Vagina (tissue), 2 donors: ENCODE results near the gene CCDC83. TPM values are rescaled to one million over a fixed set of nuclear protein-coding genes. Genes with fewer than 3 reads are reported as not detected.
"Not testable (repeated sequence)": the region's sequence is repeated elsewhere in the genome, so short reads cannot be mapped to it uniquely, and the experiment has no call there.

Experiments used
- DNase-seq, 2 donors: peaks; one replicate each; pipeline ENCODE4 v3.0.0-alpha.2; 2017; ENCODE audit errors: extremely low spot score in 2 of 2
- H3K27ac ChIP-seq: fragments of 200-600 bp; sonication (generic); one replicate; pipeline ENCODE4 v1.5.1; 2019
- H3K27me3 ChIP-seq: fragments of 200-600 bp; sonication (generic); one replicate; pipeline ENCODE4 v1.5.1; 2019
- H3K36me3 ChIP-seq, 2 donors: fragments of 200-600 bp; sonication (generic); one replicate each; pipeline ENCODE4 v1.5.1; 2017 to 2019
- H3K4me1 ChIP-seq: fragments of 200-600 bp; sonication (generic); one replicate; pipeline ENCODE4 v1.5.1; 2019
- H3K4me3 ChIP-seq, 2 donors: fragments of 200-600 bp; sonication (generic); 1 replicate in 1 of 2; 2 replicates in 1 of 2; pipeline ENCODE4 v1.5.1; 2016 to 2019
- H3K9me3 ChIP-seq: fragments of 200-600 bp; sonication (generic); one replicate; pipeline ENCODE4 v1.5.1; 2019
- POLR2A ChIP-seq, 2 donors: fragments of 450-650 bp; IDR thresholded peaks; one replicate each; pipeline ENCODE4 v1.6.1; 2017; ENCODE audit warnings: antibody characterized with exemption in 2 of 2, mild to moderate bottlenecking in 2 of 2, moderate library complexity in 2 of 2
- POLR2AphosphoS5 ChIP-seq, 2 donors: sonication (generic); formaldehyde crosslinking; IDR thresholded peaks; one replicate each; pipeline ENCODE4 v1.9.0; 2017; ENCODE audit warnings: antibody characterized with exemption in 2 of 2, mild to moderate bottlenecking in 2 of 2, low read depth in 1 of 2; ENCODE audit not compliant: insufficient read depth in 1 of 2
- intact Hi-C: fragments of 100-400 bp; cut with DNase I; formaldehyde crosslinking; loops from one replicate; pipeline ENCODE4 v1.15.1; 2023
- total RNA-seq: library from RNA; depleted of rRNA; stranded (reverse); fragments of >200 nt; gene quantifications from one replicate; pipeline ENCODE4 v1.2.3, GENCODE V29; 2016
- TF ChIP-seq, protein P1 (sequence below), 3 experiments: fragments of 450-650 bp in 2 of 3; fragments of 200-600 bp in 1 of 3; sonication (generic) in 1 of 3; IDR thresholded peaks; one replicate each; pipeline ENCODE4 v1.5.1; 2017 to 2019; ENCODE audit warnings: antibody characterized with exemption in 3 of 3, mild to moderate bottlenecking in 2 of 3, moderate library complexity in 2 of 3

Gene CCDC83
- total RNA-seq, 1 donor from 2014 or later: not detected

DNA sequence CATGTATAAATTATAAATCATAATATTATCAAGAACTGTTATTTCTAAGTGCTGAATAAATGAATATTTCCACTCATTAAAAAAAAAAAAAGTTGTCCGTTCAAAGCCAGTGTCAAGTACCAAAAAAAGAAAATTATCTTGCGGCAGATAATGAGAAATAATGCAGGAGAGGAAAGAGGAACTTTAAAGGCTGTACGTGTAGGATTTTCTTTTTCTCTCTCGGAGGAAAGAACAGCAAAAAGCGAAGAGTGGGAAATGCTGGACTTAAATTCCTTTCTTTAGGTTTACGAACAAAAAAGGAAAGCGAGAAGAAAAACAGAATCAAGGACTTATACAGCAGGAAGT is 999 bp upstream of the CCDC83 start:
- intact Hi-C loops: no loop called here
- Histone ChIP-seq H3K27ac (peak overlapping the region; percentile 87), H3K36me3 (no peaks in the 10 kb centered on the region), H3K27me3 (no peaks in the 10 kb centered on the region), H3K9me3 (no peaks in the 10 kb centered on the region), H3K4me3 (peak overlapping the region; percentile 55 to 63), H3K4me1 (peaks cover 20% of the 10 kb centered on the region)
- TF ChIP-seq POLR2A (IDR thresholded peaks at IDR 0.05) (no peak), POLR2AphosphoS5 (IDR thresholded peaks at IDR 0.05; ENCODE audit: insufficient read depth in 1 of 2, low read depth in 1 of 2) (no peak)
- TF ChIP-seq, protein P1, sequence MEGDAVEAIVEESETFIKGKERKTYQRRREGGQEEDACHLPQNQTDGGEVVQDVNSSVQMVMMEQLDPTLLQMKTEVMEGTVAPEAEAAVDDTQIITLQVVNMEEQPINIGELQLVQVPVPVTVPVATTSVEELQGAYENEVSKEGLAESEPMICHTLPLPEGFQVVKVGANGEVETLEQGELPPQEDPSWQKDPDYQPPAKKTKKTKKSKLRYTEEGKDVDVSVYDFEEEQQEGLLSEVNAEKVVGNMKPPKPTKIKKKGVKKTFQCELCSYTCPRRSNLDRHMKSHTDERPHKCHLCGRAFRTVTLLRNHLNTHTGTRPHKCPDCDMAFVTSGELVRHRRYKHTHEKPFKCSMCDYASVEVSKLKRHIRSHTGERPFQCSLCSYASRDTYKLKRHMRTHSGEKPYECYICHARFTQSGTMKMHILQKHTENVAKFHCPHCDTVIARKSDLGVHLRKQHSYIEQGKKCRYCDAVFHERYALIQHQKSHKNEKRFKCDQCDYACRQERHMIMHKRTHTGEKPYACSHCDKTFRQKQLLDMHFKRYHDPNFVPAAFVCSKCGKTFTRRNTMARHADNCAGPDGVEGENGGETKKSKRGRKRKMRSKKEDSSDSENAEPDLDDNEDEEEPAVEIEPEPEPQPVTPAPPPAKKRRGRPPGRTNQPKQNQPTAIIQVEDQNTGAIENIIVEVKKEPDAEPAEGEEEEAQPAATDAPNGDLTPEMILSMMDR (IDR thresholded peaks at IDR 0.05): no peak
- DNase-seq: no peak

DNA sequence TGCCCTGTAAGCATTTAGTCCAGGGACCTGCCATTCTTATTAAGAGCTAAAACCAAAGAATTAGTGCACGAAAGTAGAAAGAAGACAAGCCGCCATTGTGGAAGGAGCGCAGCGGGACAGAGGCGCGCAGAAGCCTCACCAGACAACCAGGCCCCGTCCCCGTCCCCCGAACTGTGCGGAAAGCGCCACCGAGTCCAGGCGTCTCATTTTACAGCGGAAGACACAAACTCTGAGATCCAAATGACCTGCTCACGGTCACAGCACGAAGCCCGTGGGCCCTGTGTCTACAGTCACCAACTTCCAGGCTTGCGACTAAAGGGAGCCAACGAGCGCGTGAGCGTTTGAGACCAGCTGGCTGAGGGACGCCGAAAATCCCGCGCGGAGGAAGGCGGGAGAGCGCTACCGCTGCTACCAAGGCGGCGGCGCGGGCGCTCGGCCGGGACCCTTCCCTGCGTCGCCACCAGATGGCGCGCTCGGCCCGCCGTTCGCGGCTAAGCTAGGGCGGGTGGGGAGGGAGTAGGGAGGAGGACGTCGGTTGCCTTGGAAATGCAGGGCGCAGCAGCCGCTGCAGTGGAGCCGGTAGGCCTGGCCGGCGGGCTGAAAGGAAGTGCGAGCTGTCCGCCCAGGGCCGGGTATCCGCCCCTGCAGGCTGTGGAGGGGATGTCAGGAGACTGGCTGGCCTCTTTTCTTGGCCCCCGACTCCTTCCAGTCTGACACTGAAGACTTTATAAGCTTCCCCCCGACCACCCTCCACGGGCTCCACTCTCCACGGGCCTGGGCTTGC is 434 bp upstream of the CCDC83 start:
- peaks cover 20% of the 10 kb centered on the region for H3K4me1 ChIP-seq
- peak overlapping the region; percentile 87 for H3K27ac ChIP-seq
- intact Hi-C loops: no loop called here
- H3K27me3 ChIP-seq: no peaks in the 10 kb centered on the region
- H3K4me3 ChIP-seq: peak overlapping the region; percentile 55 to 63
- no peaks in the 10 kb centered on the region for H3K36me3 ChIP-seq
- TF ChIP-seq POLR2AphosphoS5 (IDR thresholded peaks at IDR 0.05; ENCODE audit: insufficient read depth in 1 of 2, low read depth in 1 of 2) (peak; percentile 53 to 76), POLR2A (IDR thresholded peaks at IDR 0.05) (no peak)
- TF ChIP-seq, protein P1 (IDR thresholded peaks at IDR 0.05): peak; percentile 82 to 99 (median 85)
- no peaks in the 10 kb centered on the region for H3K9me3 ChIP-seq
- DNase-seq: peak in 1 of 2 donors; percentile 92

DNA sequence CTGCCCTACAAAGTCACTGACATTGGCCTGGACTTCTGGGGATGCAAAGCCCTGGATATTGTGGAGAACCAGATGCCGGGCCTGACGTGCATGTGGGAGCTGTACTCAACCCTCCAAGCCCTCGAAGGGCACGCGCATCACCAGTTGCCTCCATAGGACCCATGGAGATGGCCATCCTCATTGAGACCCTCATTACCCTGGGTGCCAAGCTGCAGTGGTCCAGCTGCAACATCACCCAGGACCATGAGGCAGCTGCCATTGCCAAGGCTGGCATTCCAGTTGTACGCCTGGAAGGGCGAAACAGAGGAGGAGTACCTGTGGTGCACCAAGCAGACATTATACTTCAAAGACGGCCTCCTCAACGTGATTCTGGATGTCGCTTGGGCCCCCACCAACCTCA is 1.9 kb downstream of the CCDC83 start:
- H3K4me3 ChIP-seq: no peak overlapping the region
- no peaks in the 10 kb centered on the region for H3K9me3 ChIP-seq
- intact Hi-C loops: no loop called here
- H3K4me1 ChIP-seq: peaks cover 20% of the 10 kb centered on the region
- no peaks in the 10 kb centered on the region for H3K27me3 ChIP-seq
- TF ChIP-seq POLR2A (IDR thresholded peaks at IDR 0.05) (no peak), POLR2AphosphoS5 (IDR thresholded peaks at IDR 0.05; ENCODE audit: insufficient read depth in 1 of 2, low read depth in 1 of 2) (no peak)
- TF ChIP-seq, protein P1 (IDR thresholded peaks at IDR 0.05): no peak
- no peaks in the 10 kb centered on the region for H3K36me3 ChIP-seq
- no peak for DNase-seq
- no peak overlapping the region for H3K27ac ChIP-seq

DNA sequence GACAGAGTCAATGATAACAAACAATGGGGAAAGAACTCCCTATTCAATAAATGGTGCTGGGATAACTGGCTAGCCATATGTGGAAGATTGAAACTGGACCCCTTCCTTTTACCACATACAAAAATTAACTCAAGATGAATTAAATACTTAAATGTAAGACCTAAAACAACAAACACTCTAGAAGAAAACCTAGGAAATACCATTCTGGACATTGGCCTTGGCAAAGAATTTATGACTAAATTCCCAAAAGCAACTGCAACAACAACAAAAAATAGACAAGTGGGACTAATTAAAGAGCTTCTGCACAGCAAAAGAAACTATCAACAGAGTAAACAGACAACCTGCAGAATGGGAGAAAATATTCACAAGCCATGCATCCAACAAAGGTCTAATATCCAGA is 4.4 kb downstream of the CCDC83 start:
- DNase-seq, H3K4me1 ChIP-seq, H3K27ac ChIP-seq, intact Hi-C loops, H3K9me3 ChIP-seq, H3K27me3 ChIP-seq, H3K36me3 ChIP-seq, H3K4me3 ChIP-seq: not testable (repeated sequence)

DNA sequence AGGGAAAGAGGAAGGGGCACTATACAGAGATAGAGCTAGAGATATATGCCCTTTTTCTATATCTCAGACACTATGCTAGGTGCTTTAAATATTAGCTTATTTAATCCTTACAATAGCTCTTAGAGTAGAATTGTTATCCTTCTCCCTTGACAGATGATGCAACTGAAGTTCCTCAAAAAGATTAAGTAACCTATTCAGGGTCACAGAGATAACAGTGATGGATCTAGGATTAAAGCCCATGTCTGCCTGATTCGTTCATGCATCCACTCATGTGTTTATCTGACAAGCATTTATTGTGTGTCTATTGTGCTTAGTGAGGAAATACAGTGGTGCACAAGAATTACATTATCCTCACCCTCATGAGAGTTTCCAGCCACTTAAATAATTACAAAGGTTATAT is 8.7 kb downstream of the CCDC83 start:
- Histone ChIP-seq H3K9me3 (no peaks in the 10 kb centered on the region), H3K4me3 (no peak overlapping the region), H3K27ac (no peak overlapping the region), H3K36me3 (no peaks in the 10 kb centered on the region), H3K4me1 (no peaks in the 10 kb centered on the region), H3K27me3 (no peaks in the 10 kb centered on the region)
- intact Hi-C loops: no loop called here
- no peak for DNase-seq
- TF ChIP-seq POLR2A (IDR thresholded peaks at IDR 0.05) (no peak), POLR2AphosphoS5 (IDR thresholded peaks at IDR 0.05; ENCODE audit: insufficient read depth in 1 of 2, low read depth in 1 of 2) (no peak)
- TF ChIP-seq, protein P1 (IDR thresholded peaks at IDR 0.05): no peak
